AG09309 (cell line): ENCODE data around the gene CDIPT.

ENCODE experiments used
- DNase-seq: peaks from one replicate; pipeline ENCODE4 v3.0.0-alpha.2; 2010; ENCODE audit warnings: low read depth
- H3K4me3 ChIP-seq: 2 replicates; pipeline ENCODE4 v1.5.1; 2011; ENCODE audit warnings: mild to moderate bottlenecking, low read depth, low read length, moderate library complexity; ENCODE audit not compliant: control insufficient read depth
- TF ChIP-seq, protein P1 (sequence below): IDR thresholded peaks from 2 replicates; pipeline ENCODE4 v1.5.1; 2011; ENCODE audit warnings: mild to moderate bottlenecking, low read depth, low read length, inconsistent platforms; ENCODE audit not compliant: insufficient read depth, control insufficient read depth; ENCODE audit errors: missing control alignments

The CDIPT gene

DNA sequence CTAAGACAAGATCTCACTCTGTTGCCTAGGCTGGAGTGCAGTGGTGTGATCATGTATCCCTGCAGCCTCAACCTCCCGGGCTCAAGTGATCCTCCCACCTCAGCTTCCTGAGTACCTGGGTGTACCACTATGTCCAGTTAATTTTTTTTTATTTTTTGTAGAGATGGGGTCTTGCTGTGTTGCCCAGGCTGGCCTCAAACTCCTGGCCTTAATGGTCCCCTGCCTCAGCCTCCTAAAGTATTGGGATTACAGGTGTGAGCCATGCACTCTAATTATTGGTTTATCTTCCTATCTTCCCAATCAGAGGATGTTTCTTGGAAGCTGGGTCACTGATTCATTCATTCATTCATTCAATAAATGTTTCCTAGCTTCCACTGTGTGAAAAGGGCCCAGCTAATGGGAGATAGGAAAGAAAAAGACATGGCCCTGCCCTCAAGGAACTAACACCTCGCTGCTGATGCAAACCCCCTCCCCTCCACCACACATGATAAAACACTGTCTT lies 45.7 kb upstream of the CDIPT start:
- DNase-seq, result no peak
- H3K4me3 ChIP-seq, result no peak overlapping the region
- TF ChIP-seq, protein P1, sequence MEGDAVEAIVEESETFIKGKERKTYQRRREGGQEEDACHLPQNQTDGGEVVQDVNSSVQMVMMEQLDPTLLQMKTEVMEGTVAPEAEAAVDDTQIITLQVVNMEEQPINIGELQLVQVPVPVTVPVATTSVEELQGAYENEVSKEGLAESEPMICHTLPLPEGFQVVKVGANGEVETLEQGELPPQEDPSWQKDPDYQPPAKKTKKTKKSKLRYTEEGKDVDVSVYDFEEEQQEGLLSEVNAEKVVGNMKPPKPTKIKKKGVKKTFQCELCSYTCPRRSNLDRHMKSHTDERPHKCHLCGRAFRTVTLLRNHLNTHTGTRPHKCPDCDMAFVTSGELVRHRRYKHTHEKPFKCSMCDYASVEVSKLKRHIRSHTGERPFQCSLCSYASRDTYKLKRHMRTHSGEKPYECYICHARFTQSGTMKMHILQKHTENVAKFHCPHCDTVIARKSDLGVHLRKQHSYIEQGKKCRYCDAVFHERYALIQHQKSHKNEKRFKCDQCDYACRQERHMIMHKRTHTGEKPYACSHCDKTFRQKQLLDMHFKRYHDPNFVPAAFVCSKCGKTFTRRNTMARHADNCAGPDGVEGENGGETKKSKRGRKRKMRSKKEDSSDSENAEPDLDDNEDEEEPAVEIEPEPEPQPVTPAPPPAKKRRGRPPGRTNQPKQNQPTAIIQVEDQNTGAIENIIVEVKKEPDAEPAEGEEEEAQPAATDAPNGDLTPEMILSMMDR, result no peak

DNA sequence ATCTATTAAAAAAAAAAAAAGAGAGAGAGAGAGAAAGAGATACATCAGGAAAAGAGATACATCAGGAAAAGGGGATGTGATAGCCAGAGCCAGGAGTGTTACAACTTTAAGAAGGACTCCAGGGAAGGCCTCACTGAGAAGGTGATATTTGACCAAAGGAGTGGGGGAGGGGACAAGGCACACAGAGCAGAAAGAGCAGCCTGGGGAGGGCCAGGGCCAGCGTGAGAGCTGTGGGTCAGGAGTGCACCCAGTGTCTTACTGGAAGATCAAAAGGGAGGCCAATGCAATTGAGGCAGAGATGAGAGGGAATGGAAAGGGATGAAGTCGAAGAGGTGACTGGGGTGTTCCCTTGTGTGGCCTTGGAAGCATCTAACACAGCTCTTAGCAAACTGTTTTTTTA lies 44.9 kb upstream of the CDIPT start:
- DNase-seq, result no peak
- no peak overlapping the region for H3K4me3 ChIP-seq
- TF ChIP-seq, protein P1, result no peak

DNA sequence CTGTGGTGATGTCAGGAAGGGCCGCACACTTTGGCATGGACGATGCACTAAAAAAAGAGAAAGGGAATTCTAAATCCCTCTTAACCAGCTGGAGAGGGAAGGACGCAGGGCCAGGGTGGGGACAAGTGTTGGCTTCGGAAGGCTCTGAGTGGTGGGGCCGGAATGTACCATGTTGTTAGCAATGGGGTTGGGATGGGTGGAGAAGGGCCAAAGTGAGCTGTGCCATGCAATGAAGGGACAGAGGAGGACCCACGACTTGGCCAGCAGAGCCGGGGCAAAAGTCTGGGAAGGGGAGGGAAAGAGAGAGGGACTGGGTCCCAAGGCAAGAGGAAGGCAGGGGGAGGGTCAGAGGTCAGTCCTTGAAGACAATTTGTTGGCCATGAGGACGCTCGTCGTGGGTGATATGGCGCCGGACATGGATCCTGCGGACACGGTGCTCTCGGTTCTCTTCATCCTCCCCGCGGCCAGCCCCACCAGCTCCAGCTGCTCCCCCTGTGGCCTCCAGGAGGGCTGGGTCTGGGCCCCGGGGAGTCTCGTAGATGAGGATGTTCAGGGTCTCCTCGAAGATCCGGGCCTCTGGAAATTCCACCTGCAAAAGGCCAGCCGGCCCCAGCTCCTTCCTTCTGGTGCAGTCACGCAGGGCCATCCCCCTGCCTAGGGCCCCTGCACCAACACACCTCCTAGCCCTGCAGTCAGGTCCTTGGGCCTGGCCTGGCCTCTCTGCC lies 43.7 kb upstream of the CDIPT start:
- TF ChIP-seq, protein P1, result no peak
- H3K4me3 ChIP-seq, result no peak overlapping the region
- no peak for DNase-seq

DNA sequence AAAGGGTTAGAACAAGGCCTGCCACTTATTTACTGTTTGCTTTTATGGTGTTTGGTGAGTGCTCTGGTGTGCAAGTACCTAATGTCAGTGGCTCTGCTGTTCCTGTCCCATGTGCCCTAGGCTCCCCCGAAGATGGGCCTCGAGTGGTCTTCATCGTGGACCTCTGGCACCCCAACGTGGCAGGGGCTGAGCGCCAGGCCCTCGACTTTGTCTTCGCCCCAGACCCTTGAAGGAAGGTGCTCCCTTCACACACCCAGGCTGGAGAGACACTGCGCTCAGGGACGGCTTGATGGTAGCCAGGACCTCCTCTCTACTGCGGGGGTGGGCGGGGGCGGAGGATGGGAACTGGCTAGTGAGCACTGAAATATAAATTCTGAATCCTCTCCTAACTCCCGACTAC lies 42.6 kb upstream of the CDIPT start:
- TF ChIP-seq, protein P1, result no peak
- DNase-seq, result no peak
- H3K4me3 ChIP-seq, result no peak overlapping the region

DNA sequence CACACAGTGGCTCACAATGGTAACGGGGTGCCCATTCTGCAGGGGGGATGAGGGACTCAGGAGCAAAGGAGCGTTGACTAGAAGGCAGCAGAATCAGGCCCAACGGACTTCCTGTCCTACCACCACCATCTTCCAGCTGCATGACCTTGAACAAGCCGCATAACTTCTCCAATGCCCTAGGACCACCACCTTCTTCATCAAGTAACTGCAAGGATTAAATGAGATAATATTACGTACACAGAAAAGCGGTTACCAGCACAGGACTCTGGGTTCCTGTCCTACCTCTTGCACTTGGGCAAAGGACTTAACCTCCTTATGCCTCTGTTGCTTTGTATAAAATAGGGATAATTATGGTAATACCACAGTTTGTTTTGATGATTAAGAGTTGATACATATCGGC lies 41.9 kb upstream of the CDIPT start:
- no peak for DNase-seq

DNA sequence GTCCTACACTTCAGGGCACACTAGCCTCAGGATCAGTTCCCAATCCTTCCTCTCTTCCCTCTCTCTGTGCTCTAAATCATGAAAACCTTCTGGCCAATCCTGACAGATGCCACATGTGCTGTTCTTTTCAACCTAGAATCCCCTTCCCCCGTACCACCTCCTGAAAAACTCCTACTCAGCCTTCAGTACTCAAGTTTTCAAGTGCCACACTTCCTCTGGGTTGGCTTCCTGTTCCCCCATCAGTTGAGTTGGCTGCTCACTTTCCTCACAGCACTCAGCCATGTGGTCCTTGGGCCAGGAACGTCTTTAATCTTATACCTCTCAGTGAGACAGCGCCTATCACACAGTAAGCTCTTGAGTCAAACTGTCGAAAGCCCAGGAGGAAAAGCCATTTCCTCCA lies 40.6 kb upstream of the CDIPT start:
- TF ChIP-seq, protein P1, result no peak
- H3K4me3 ChIP-seq, result no peak overlapping the region
- no peak for DNase-seq

More for the DNA sequence above, 41.9 kb upstream of the CDIPT start:
- H3K4me3 ChIP-seq, result no peak overlapping the region
- TF ChIP-seq, protein P1, result no peak

DNA sequence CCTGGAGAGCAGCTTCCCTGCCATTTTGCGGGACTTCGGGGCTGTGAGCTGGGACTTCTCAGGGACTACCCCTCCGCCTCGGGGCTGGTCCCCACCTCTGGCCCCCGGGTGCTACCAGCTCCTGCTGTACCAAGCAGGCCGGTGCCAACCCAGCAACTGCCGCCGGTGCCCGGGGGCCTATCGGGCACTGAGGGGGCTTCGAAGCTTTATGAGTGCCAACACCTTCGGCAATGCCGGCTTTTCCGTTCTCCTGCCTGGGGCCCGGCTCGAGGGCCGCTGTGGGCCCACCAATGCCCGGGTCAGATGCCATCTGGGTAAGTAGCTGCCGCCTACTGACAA lies 38.5 kb upstream of the CDIPT start:
- peak overlapping the region; percentile 72 for H3K4me3 ChIP-seq
- DNase-seq, result no peak

More for the DNA sequence above, 38.5 kb upstream of the CDIPT start:
- TF ChIP-seq, protein P1, result no peak
